ENCODE results near the gene GPATCH8. TPM values are rescaled to one million over a fixed set of nuclear protein-coding genes. Genes with fewer than 3 reads are reported as not detected.
"Not testable (repeated sequence)": the region's sequence is repeated elsewhere in the genome, so short reads cannot be mapped to it uniquely, and the experiment has no call there.

Gene GPATCH8
- polyA plus RNA-seq, 3 donors: 37.9 to 62.8 (median 59.8) TPM

- no peak for DNase-seq
Measured at GRCh38 chr17:44379887-44380286, 123.3 kb downstream of the GPATCH8 start.

- DNase-seq: no peak
Measured at GRCh38 chr17:44378171-44378705, 125.0 kb downstream of the GPATCH8 start.

GRCh38 chr17:44376779-44377178 is 126.4 kb downstream of the GPATCH8 start:
- DNase-seq: no peak

GRCh38 chr17:44376124-44376523 is 127.1 kb downstream of the GPATCH8 start:
- DNase-seq: peak; percentile 39

- DNase-seq: no peak
Measured at GRCh38 chr17:44375196-44376017, 127.8 kb downstream of the GPATCH8 start.

GRCh38 chr17:44374306-44375195 is 128.7 kb downstream of the GPATCH8 start:
- peak; percentile 41 for DNase-seq

DNA sequence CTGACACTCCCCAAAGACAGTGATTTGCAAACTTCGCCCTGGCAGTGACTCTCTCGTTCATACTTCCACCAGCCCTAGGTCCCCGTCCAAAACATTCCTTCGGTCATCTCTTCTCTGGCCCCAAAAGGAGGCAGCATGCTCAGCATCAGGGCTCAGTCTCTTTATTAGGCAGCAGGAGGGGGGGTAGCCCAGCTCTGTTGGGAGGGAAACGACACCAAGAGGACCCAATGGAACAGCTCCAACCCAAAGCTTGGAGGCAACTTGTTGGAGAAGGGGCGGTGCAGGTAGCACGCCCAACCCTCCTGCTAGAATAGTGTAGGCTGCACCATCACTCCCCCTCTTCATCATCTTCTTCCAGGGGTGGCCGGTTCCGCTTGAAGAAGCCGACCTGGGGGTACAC is 131.2 kb downstream of the GPATCH8 start:
- no peak for DNase-seq

- DNase-seq: not testable (repeated sequence)
Measured at GRCh38 chr17:44369414-44370023, 133.7 kb downstream of the GPATCH8 start.

DNA sequence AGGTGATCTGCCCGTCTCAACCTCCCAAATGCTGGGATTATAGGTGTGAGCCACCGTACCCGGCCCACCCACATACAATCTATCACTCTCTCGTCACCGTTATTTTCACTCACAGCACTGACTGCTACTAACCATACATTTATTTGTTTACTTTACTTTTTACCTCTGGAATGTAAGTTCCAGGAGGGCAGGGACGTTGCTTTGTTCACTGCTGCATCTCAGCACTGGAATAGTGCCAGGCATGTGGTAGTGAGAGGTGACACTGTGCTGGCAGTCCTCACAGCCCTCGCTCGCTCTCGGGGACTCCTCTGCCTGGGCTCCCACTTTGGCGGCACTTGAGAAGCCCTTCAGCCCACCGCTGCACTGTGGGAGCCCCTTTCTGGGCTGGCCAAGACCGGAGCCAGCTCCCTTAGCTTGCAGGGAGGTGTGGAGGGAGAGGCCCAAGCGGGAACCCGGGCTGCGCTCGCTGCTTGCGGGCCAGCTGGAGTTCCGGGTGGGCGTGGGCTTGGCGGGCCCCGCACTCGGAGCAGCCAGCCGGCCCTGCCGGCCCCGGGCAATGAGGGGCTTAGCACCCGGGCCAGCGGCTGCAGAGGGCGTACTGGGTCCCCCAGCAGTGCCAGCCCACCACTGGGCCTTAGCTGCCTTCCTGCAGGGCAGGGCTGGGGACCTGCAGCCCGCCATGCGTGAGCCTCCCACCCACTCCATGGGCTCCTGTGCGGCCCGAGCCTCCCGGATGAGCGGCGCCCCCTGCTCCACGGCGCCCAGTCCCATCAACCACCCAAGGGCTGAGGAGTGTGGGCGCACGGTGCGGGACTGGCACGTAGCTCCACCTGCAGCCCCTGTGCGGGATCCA is 134.6 kb downstream of the GPATCH8 start:
- not testable (repeated sequence) for DNase-seq

GRCh38 chr17:44367231-44367979 is 135.8 kb downstream of the GPATCH8 start:
- no peak for DNase-seq

- not testable (repeated sequence) for DNase-seq
Measured at GRCh38 chr17:44365051-44365450, 138.2 kb downstream of the GPATCH8 start.

DNA sequence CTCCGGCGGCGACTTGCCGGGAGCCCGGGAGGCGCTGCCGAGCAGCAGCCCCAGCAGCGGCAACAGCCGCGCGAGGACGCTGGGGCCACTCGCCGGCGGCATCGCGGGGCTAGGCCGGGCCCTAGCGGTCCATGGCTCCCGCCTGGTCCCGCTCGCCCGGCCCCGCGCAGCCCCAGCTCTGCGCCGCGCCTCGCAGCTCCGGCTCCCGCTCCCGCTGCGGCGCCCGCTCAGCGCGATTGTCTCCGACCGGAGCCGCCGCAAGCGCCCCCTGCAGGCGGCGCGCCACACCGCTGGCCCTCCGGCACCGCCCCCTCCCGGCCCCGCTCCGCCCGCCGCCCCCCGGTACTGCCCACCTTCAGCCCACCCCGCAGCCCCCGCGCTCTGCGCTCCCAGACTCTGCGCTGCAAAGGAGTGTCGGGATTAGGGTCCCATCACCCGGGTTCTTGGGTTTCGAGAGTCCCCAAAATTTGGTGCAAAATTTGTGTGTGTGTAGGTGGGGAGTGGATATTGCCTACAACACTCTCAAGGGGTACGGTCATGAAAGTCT is 139.5 kb downstream of the GPATCH8 start, which contains the start of gene FAM171A2:
Gene FAM171A2 (minus strand): TSS at position 241 of the 547 bp plus-strand sequence. CDS start 139 bp downstream, at position 102.
- peak; percentile 71 for DNase-seq

DNA sequence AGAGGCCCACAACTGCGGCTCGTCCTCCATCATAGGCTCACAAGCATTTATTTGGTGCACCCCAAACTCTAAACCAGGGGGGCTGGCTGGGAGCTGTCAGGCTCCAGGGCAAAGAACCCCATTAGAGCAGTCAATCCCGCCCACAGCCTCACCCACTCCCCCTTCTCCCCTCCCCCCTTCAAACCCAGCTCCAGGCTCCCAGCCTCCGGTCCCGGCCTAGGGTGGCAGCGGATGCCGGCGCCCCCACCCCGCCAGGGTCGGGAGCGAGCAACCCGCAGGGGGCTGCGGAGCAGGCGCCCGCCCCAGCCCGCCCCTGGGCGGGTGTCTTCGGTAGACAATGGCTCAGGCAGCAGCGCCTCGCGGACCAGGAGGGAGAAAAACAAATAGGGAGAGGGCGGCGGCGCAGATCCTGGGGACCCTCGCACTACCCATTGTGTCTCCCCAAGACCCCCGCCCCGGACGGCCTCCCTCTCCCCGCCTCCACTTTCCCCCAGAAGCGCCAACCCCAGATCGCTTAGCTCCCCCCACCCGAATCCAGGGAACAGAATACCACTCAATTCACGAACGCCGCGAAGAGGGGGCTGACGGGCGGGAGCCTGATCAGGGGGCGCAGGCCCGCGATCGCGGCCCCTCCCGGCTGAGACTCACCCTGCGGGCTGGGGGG is 140.1 kb downstream of the GPATCH8 start:
- DNase-seq: peak; percentile 21

DNA sequence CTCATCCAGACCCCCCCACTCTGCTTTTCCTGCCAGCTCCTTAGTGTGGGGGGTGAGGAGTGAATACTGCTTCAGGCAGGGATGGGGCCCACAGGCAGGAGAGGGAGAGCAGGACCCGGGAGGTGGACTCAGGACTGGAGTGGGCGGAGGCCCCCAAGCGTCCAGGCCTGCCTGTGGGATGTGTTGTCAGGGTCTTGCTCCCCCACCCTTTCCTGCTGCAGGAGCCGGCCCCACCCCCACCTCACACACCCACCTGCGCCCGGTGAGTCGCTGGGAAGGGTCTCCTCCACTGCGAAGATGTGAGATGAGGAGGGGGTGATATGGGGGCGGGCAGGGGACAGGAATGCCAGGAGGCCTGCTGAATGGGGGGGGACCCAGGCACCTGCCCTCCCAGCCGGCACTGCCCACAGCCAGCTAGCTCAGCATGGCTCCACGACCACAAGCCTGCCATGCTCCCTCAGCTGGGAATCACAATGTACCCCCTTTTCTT is 140.7 kb downstream of the GPATCH8 start:
- no peak for DNase-seq

- peak; percentile 28 for DNase-seq
Measured at GRCh38 chr17:44361292-44362260, 141.6 kb downstream of the GPATCH8 start.

DNA sequence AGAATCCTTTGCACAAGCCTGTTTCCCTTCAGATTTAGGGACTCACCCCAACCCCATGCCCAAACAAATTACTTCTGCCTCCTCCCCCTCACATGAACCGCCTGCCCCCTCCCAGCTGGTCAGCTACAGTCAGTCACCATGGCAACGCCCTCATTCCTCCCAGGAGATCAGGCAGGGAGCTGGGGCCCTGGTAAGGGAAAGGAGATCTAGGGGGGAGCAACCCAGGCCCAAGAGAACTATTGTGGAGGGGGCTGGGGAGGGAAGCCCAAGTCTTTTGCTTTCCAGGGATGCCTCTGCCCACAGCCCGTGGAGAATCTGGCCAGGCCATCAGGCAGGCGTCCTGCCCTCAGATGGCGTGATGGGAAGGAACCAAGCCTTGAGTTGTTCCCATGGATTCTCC is 142.4 kb downstream of the GPATCH8 start:
- DNase-seq: peak; percentile 87

- no peak for DNase-seq
Measured at GRCh38 chr17:44360144-44360533, 143.1 kb downstream of the GPATCH8 start.
